Natural killer cell (primary cell): ENCODE data around the gene SF3A1. TPM values are rescaled to one million over a fixed set of nuclear protein-coding genes. Genes with fewer than 3 reads are reported as not detected.

Experiments used
- ATAC-seq, 3 donors: fragments of 150-1000 bp in 2 of 3; fragments of 200-7000 bp in 1 of 3; cut with Tn5 transposase; 1 replicate in 1 of 3; 2 replicates in 2 of 3; pipeline ENCODE4 v1.10.0; 2021; ENCODE audit warnings: mild to moderate bottlenecking in 2 of 3, moderate library complexity in 2 of 3
- DNase-seq, 2 donors: peaks; one replicate each; pipeline versions ENCODE4 v3.0.0 to v3.0.0-alpha.2; 2013 to 2021; ENCODE audit warnings: mixed read lengths in 1 of 2
- H3K27ac ChIP-seq: one replicate; pipeline ENCODE4 v1.5.1; 2013; ENCODE audit warnings: mild to moderate bottlenecking, low read length
- H3K27me3 ChIP-seq: one replicate; pipeline ENCODE4 v1.6.1; 2013; ENCODE audit warnings: low read length; ENCODE audit not compliant: control insufficient read depth, insufficient read depth
- H3K36me3 ChIP-seq: one replicate; pipeline ENCODE4 v1.6.1; 2013; ENCODE audit warnings: low read length; ENCODE audit not compliant: control insufficient read depth, insufficient read depth
- H3K4me1 ChIP-seq: one replicate; pipeline ENCODE4 v1.6.1; 2013; ENCODE audit warnings: low read length; ENCODE audit not compliant: control insufficient read depth, insufficient read depth
- H3K4me3 ChIP-seq: one replicate; pipeline ENCODE4 v1.5.1; 2013; ENCODE audit warnings: low read length
- H3K9me3 ChIP-seq: one replicate; pipeline ENCODE4 v1.6.1; 2013; ENCODE audit warnings: low read length; ENCODE audit not compliant: control insufficient read depth, insufficient read depth
- H3K27ac Mint-ChIP-seq, 2 donors: one replicate each; pipeline ENCODE4 v1.8.0; 2022; ENCODE audit warnings: mild to moderate bottlenecking in 2 of 2, mixed read lengths in 2 of 2, moderate library complexity in 1 of 2
- H3K27me3 Mint-ChIP-seq, 2 donors: one replicate each; pipeline ENCODE4 v1.8.0; 2022; ENCODE audit warnings: low read depth in 2 of 2, mixed read lengths in 2 of 2
- H3K36me3 Mint-ChIP-seq: one replicate; pipeline ENCODE4 v1.8.0; 2022; ENCODE audit warnings: mixed read lengths
- H3K4me1 Mint-ChIP-seq, 2 donors: one replicate each; pipeline ENCODE4 v1.8.0; 2022; ENCODE audit warnings: mixed read lengths in 2 of 2
- H3K4me3 Mint-ChIP-seq: one replicate; pipeline ENCODE4 v1.8.0; 2022; ENCODE audit warnings: mild to moderate bottlenecking, moderate library complexity, mixed read lengths
- H3K9me3 Mint-ChIP-seq, 2 donors: one replicate each; pipeline ENCODE4 v1.8.0; 2022; ENCODE audit warnings: mixed read lengths in 2 of 2
- CTCF ChIP-seq: fragments of 200-600 bp; IDR thresholded peaks from one replicate; pipeline ENCODE4 v1.8.0; 2022; ENCODE audit warnings: antibody characterized with exemption
- WGBS: methylation state at CpG from one replicate; pipeline ENCODE4 v1.1.7; 2013; ENCODE audit warnings: missing lambda C conversion rate; ENCODE audit not compliant: insufficient coverage; 5-methylcytosine and 5-hydroxymethylcytosine counted together
- intact Hi-C: fragments of 100-400 bp; cut with micrococcal nuclease; formaldehyde crosslinking; loops from one replicate; pipeline ENCODE4 v1.14.2; 2022
- total RNA-seq, 4 donors: library from RNA; stranded (reverse); fragments of 120-200 nt in 1 of 4; gene quantifications; one replicate each; pipeline versions ENCODE4 v1.2.3 to v1.2.4, GENCODE V29; 2013 to 2022

Gene SF3A1
- total RNA-seq, 3 donors from 2014 or later (not counting 1 experiment from before 2014, with no cell fraction given) = 309 to 340 (median 319) TPM

GRCh38 chr22:30308518-30309230, 48.0 kb downstream of the SF3A1 start:
- no peaks in the 10 kb centered on the region for H3K27me3 Mint-ChIP-seq
- no peaks in the 10 kb centered on the region for H3K9me3 ChIP-seq
- peak overlapping the region; percentile 87 to 95 for H3K27ac Mint-ChIP-seq
- no peak overlapping the region for H3K4me3 ChIP-seq
- WGBS = 65% methylated on average over 5 of the region's 5 CpGs
- ATAC-seq (no peak), DNase-seq (peak in 1 of 2 donors; percentile 44)
- TF ChIP-seq CTCF = no peak
- H3K4me1 Mint-ChIP-seq = peaks cover 87 to 98% of the 10 kb centered on the region in 2 donors
- peak overlapping the region; percentile 65 for H3K4me3 Mint-ChIP-seq
- H3K27ac ChIP-seq = peak overlapping the region; percentile 71
- H3K4me1 ChIP-seq = peaks cover 96% of the 10 kb centered on the region
- H3K36me3 ChIP-seq = no peaks in the 10 kb centered on the region
- H3K9me3 Mint-ChIP-seq = no peaks in the 10 kb centered on the region
- no peaks in the 10 kb centered on the region for H3K36me3 Mint-ChIP-seq
- no peaks in the 10 kb centered on the region for H3K27me3 ChIP-seq
- intact Hi-C loops = loop anchor here (5.0 kb wide), 1 partner anchor 44 kb away; no protein-coding TSS in a partner anchor

- H3K4me1 ChIP-seq = peaks cover 96% of the 10 kb centered on the region
- no peaks in the 10 kb centered on the region for H3K36me3 Mint-ChIP-seq
- TF ChIP-seq CTCF = no peak
- H3K4me1 Mint-ChIP-seq = peaks cover 92 to 99% of the 10 kb centered on the region in 2 donors
- H3K27ac Mint-ChIP-seq = peak overlapping the region; percentile 87 to 95
- H3K27ac ChIP-seq = peak overlapping the region; percentile 71
- H3K9me3 ChIP-seq = no peaks in the 10 kb centered on the region
- no peak overlapping the region for H3K4me3 ChIP-seq
- no peaks in the 10 kb centered on the region for H3K9me3 Mint-ChIP-seq
- no peaks in the 10 kb centered on the region for H3K27me3 ChIP-seq
- peaks cover 2% of the 10 kb centered on the region for H3K36me3 ChIP-seq
- intact Hi-C loops = loop anchor here (5.0 kb wide), 1 partner anchor 44 kb away; no protein-coding TSS in a partner anchor
- H3K27me3 Mint-ChIP-seq = no peaks in the 10 kb centered on the region
- ATAC-seq (no peak), DNase-seq (no peak)
- H3K4me3 Mint-ChIP-seq = peak overlapping the region; percentile 65
- WGBS = 86% methylated on average over 2 of the region's 2 CpGs
Measured at GRCh38 chr22:30308093-30308492, 48.6 kb downstream of the SF3A1 start.

- Mint-ChIP-seq H3K36me3 (no peaks in the 10 kb centered on the region), H3K9me3 (no peaks in the 10 kb centered on the region), H3K27ac (peak overlapping the region; percentile 87 to 95), H3K27me3 (no peaks in the 10 kb centered on the region), H3K4me3 (peak overlapping the region; percentile 79), H3K4me1 (peaks cover 92 to 99% of the 10 kb centered on the region in 2 donors)
- intact Hi-C loops = loop anchor here (2.0 to 5.0 kb wide), 2 partner anchors 14 to 45 kb away; no protein-coding TSS in a partner anchor
- Histone ChIP-seq H3K27ac (peak overlapping the region; percentile 71), H3K4me3 (no peak overlapping the region), H3K27me3 (no peaks in the 10 kb centered on the region), H3K9me3 (no peaks in the 10 kb centered on the region), H3K36me3 (peaks cover 2% of the 10 kb centered on the region), H3K4me1 (peaks cover 96% of the 10 kb centered on the region)
- no peak for TF ChIP-seq CTCF
- WGBS = 49% methylated on average over 4 of the region's 4 CpGs
- DNase-seq = peak in 1 of 2 donors; percentile 63
- peak in 2 of 3 donors; percentile 35 to 48 for ATAC-seq
Measured at GRCh38 chr22:30307041-30307574, 49.6 kb downstream of the SF3A1 start.
